Omental fat pad (tissue), 4 donors: Measurements from ENCODE around the gene PIK3R5. TPM values are rescaled to one million over a fixed set of nuclear protein-coding genes. Genes with fewer than 3 reads are reported as not detected.
"Not testable (repeated sequence)": the region's sequence is repeated elsewhere in the genome, so short reads cannot be mapped to it uniquely, and the experiment has no call there.

Source experiments
- ATAC-seq: fragments of 150-250 bp; one replicate; pipeline ENCODE4 v1.9.1; 2016; ENCODE audit warnings: mild to moderate bottlenecking, moderate library complexity; ENCODE audit not compliant: low FRiP score
- DNase-seq: peaks from one replicate; pipeline ENCODE4 v3.0.0-alpha.2; 2019; ENCODE audit warnings: low spot score
- CTCF ChIP-seq, 3 donors: fragments of 450-650 bp; IDR thresholded peaks; one replicate each; pipeline ENCODE4 v1.5.1; 2016 to 2017; ENCODE audit warnings: antibody characterized with exemption in 3 of 3, mild to moderate bottlenecking in 3 of 3, moderate library complexity in 2 of 3
- total RNA-seq, 4 donors: library from RNA; depleted of rRNA; stranded (reverse); fragments of >200 nt; gene quantifications; one replicate each; pipeline ENCODE4 v1.1.0, GENCODE V29; 2016

PIK3R5 gene
- total RNA-seq, 4 donors from 2014 or later, result 18.9 to 60.2 (median 37.8) TPM

GRCh38 chr17:8997994-8998628, 32.6 kb upstream of the PIK3R5 start:
- DNase-seq (no peak), ATAC-seq (peak; percentile 31)
- peak in 1 of 3 donors; percentile 13 for TF ChIP-seq CTCF (IDR thresholded peaks at IDR 0.05)

GRCh38 chr17:8995711-8996110, 30.2 kb upstream of the PIK3R5 start:
- TF ChIP-seq CTCF (IDR thresholded peaks at IDR 0.05), result no peak
- ATAC-seq (no peak), DNase-seq (no peak)

GRCh38 chr17:8994319-8994718, 28.8 kb upstream of the PIK3R5 start:
- DNase-seq (peak; percentile 44), ATAC-seq (peak; percentile 60)
- peak in 1 of 3 donors; percentile 75 for TF ChIP-seq CTCF (IDR thresholded peaks at IDR 0.05)

- ATAC-seq, result no peak
- peak; percentile 52 for DNase-seq
Measured at GRCh38 chr17:8991514-8992285, 26.2 kb upstream of the PIK3R5 start.

GRCh38 chr17:8988263-8988935, 22.9 kb upstream of the PIK3R5 start:
- not testable (repeated sequence) for DNase-seq, ATAC-seq

More at GRCh38 chr17:8991514-8992285, 26.2 kb upstream of the PIK3R5 start:
- TF ChIP-seq CTCF (IDR thresholded peaks at IDR 0.05), result peak in 1 of 3 donors; percentile 26

GRCh38 chr17:8986295-8986694, 20.8 kb upstream of the PIK3R5 start:
- DNase-seq (no peak), ATAC-seq (no peak)
- no peak for TF ChIP-seq CTCF (IDR thresholded peaks at IDR 0.05)

- no peak for ATAC-seq
- no peak for TF ChIP-seq CTCF (IDR thresholded peaks at IDR 0.05)
- DNase-seq, result no peak
Measured at GRCh38 chr17:8985054-8985701, 19.7 kb upstream of the PIK3R5 start.

- not testable (repeated sequence) for DNase-seq, ATAC-seq
Measured at GRCh38 chr17:8984225-8984624, 18.7 kb upstream of the PIK3R5 start.
